GM13976 (cell line): ENCODE results near the gene ZNF44.

Experiments
- DNase-seq: peaks from one replicate; pipeline ENCODE4 v3.0.0; 2012; ENCODE audit warnings: low spot score
- in situ Hi-C: fragments of 300-500 bp; cut with MboI; formaldehyde crosslinking; loops from one replicate; pipeline ENCODE4 v1.12.0; 2022; ENCODE audit warnings: low sequenced_read_pairs, mixed read lengths, inconsistent platforms; ENCODE audit not compliant: unreplicated experiment
- TF ChIP-seq, protein P1 (sequence below): IDR thresholded peaks from 2 replicates; pipeline ENCODE4 v1.5.1; 2012; ENCODE audit warnings: borderline replicate concordance, mild to moderate bottlenecking; ENCODE audit not compliant: insufficient read depth; ENCODE audit errors: extremely low read depth, missing control alignments, control extremely low read depth

The ZNF44 gene

DNA sequence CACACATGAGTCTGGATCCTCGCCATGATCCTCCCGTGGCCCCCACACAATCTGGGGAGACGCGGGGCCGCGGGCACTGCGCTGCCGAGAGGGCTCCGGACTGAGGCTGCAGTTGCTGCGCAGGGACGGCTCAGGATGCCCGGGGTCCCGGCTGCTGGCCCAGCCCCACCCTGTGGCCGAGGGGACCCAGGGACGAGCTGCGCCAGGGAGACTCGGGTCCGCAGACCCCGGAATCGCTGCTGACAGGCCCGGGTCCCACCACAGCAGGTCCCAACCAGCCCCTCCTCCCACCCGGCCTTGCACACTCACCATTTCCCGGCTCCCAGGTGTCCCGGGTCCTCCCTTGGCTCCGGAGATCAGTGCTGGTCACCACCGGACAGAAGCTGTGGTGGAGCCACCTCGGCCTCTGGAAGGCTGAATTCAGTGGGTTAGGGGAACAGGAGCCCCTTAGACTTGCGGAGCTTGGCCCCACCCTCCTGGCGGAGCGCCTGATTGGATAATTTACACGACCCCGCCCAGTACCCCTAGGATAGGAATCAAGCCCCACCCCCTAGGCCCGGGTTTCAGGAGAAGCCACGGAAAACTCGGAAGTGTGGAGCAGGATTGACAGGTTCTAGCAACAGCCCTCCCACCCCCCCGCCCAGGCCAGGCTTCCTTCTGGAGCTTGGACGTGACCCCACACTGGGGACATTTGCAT lies 57.4 kb downstream of the ZNF44 start:
- in situ Hi-C loops: no loop called here
- DNase-seq: no peak
- TF ChIP-seq, protein P1, sequence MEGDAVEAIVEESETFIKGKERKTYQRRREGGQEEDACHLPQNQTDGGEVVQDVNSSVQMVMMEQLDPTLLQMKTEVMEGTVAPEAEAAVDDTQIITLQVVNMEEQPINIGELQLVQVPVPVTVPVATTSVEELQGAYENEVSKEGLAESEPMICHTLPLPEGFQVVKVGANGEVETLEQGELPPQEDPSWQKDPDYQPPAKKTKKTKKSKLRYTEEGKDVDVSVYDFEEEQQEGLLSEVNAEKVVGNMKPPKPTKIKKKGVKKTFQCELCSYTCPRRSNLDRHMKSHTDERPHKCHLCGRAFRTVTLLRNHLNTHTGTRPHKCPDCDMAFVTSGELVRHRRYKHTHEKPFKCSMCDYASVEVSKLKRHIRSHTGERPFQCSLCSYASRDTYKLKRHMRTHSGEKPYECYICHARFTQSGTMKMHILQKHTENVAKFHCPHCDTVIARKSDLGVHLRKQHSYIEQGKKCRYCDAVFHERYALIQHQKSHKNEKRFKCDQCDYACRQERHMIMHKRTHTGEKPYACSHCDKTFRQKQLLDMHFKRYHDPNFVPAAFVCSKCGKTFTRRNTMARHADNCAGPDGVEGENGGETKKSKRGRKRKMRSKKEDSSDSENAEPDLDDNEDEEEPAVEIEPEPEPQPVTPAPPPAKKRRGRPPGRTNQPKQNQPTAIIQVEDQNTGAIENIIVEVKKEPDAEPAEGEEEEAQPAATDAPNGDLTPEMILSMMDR: no peak

DNA sequence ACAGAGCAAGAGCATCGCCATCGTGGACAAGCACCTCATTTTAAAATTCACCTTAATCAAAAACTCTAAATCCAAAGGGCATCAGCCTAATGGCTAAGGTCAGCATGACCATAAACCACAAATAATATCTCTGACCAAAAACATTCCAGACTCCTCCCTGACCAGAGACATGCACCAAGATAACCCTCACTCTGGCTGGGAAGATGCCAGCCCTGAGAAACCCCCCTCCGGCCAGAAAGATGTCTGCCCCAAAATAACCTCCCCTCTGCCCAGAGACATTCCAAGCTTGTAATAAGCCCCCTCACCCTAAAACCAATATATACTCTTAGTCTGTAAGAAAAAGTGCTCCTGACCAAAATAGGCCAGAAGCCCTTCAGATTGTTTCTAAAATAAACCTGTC lies 61.7 kb downstream of the ZNF44 start:
- TF ChIP-seq, protein P1: no peak
- DNase-seq: no peak
- in situ Hi-C loops: no loop called here

DNA sequence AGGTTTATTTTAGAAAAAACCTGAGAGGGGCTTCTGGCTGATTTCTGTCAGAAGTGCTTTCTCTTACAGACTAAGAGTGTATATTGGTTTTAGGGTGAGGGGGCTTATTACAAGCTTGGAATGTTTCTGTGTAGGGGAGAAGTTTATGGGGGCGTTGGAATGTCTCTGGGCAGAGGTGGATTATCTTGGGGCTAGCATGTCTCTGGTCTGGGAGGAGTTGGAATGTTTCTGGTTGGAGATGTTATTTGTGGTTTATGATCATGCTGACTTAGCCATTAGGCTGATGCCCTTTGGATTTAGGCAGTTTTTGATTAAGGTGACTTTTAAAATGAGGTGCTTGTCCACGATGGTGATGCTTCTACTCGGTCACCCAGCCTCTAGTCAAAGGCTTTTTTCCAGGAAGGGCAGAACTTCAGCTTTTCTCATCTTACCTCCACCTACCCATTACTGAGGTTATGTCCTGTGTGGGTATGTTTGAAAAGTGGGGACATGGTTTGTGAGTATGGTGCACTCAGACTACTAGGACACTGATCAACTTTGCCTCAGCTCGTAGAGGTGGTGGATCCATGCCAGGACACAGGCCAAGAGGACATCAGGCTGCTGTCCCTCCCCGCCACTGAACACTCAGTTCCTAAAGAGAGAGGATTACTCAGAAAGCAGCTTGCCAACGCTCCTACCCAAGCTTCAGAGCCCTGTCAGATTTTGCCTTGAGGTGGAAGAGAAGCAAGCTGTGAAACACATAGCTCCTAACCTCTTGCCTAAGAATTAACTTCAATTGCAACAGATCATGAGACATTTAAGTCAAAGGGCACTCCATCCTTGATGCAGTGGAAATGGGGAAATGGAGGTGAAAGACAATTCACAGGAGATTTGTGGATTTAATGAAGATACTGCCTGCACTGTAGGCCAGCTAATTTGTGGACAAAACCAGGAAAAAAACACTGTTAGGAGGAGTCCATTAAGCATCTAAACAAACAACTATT lies 63.6 kb downstream of the ZNF44 start:
- TF ChIP-seq, protein P1: no peak
- in situ Hi-C loops: no loop called here

DNA sequence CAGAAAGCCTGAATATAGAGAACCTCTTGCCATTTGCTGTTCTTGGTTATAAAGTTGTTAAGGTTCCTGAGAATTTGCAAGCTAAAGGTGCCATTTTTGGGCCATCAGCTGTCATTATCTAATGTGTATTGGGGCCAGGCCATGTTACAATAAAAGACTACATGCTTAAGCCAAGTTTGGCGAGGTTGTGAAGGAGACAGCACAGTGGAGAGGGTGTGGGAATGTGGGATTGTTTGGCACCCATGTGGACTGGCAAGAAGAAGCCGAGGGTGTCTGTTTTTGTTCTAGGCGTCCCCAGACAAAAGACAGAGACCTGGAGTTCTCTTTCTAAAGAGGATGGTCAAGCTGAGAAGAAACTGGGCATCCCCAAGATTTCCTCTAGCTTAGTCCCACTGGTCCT lies 64.7 kb downstream of the ZNF44 start:
- in situ Hi-C loops: no loop called here
- TF ChIP-seq, protein P1: no peak
- DNase-seq: no peak

More for the DNA sequence above, 63.6 kb downstream of the ZNF44 start:
- DNase-seq: no peak

DNA sequence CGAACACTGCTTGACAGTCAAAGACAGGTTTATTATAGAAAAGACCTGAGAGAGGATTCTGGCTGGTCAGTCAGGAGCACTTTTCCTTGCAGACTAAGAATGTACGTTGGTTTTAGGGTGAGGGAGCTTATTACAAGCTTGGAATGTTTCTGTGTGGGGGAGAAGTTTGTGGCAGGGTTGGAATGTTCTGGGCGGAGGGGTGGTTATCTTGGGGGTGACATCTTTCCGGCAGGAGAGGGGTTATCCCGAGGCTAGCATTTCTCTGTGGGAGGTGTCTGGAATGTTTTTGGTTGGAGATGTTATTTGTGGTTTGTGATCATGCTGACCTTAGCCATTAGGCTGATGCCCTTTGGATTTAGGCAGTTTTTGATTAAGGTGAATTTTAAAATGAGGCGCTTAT lies 70.0 kb downstream of the ZNF44 start:
- DNase-seq: no peak
- in situ Hi-C loops: no loop called here

DNA sequence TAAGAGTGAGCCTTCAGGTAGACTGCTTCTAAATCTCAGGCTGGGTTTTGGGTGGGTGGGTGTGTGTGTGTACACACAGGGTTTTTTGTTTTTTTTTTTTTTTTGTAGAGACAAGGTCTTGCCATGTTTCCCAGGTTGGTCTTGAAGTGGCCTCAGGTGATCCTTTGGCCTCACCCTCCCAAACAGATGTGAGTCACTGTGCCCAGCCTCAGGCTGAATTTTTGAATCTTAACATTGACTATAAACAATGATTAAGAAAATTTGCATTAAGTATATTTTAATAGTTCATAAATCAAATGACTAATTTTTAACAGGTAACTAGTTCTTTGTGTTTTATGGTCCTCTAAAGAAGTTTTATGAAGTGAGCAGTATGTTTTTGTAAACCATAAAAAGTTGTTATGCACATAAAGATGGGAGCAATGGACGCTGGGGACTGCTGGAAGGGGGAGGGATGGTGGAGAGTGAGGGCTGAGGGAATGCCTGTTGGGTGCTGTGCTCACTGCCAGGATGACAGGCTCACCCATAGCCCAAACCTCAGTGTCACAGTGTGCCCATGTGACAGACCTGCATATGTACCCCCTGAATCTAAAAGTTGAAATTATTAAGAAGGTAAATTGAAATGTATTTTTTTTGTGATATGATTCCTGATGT lies 71.6 kb downstream of the ZNF44 start:
- DNase-seq: no peak
- TF ChIP-seq, protein P1: no peak
- in situ Hi-C loops: no loop called here

More for the DNA sequence above, 70.0 kb downstream of the ZNF44 start:
- TF ChIP-seq, protein P1: no peak
